HG03045 (cell line): Measurements from ENCODE around the gene DOCK9.
"Not testable (repeated sequence)": the region's sequence is repeated elsewhere in the genome, so short reads cannot be mapped to it uniquely, and the experiment has no call there.

Experiments
- ATAC-seq: cut with Tn5 transposase; IDR thresholded peaks from one replicate; pipeline ENCODE4 v1.9.1; 2021; ENCODE audit warnings: mild to moderate bottlenecking, moderate library complexity; ENCODE audit not compliant: unreplicated experiment

The DOCK9 gene

GRCh38 chr13:98921015-98921580 lies 56.8 kb downstream of the DOCK9 start:
- no peak for ATAC-seq

DNA sequence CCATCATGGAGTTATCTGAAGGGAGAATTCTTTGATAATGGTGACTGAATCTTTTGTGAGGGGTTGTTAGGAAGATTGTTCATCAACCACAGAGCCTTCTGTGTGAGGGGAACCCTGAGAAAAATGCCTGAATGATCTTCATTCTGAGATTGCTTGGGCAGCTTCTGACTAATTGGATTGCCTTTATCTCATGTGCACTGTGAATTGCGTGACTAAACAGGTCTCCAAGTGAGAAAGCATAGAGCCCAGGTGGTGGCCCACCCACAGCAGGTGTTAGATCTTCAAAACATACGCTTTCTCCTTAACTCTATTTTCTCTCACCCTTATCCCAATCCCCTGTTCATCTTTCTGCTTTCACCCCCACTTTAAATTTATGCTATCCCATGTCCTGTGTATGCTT lies 58.3 kb downstream of the DOCK9 start:
- ATAC-seq = no peak

DNA sequence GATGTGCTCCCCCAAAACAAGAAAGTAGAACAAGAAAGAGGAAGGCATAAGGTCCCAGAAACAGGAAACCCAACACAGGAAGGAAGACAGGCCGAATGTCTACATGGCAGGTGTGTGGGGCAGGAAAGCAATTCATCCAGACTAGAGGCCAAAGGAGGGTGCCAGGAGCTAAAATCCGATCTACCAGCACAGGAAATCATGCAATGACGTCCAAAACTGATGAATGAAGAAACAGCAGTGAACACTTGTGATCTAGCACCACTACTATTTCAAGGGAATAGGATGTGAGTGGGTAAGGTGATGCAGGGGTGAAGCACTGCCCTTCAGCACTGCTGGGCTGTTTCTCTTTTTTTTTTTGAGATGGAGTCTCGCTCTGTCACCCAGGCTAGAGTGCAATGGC lies 59.1 kb downstream of the DOCK9 start:
- no peak for ATAC-seq

DNA sequence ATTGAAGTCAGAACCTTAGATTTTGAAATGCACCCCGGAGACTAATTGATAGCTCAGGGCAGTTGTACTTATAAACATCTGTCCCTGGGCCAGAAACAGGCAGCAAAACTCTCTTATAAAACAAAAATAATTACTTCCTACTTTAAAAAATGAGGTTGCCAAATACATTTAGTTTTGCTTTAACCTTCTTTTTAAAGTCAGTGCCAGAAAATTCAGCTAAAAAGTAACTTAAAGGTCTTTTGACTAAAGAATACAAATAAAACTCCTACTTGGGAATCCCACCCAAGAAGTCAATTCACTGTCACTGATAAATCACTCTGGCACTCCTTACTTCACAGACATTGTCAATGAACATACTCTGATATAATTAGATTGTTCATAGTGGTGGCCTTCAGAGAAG lies 60.7 kb downstream of the DOCK9 start:
- ATAC-seq = no peak

GRCh38 chr13:98916403-98916802 lies 61.5 kb downstream of the DOCK9 start:
- no peak for ATAC-seq

- no peak for ATAC-seq
Observed at GRCh38 chr13:98915981-98916380, 61.9 kb downstream of the DOCK9 start.

GRCh38 chr13:98915563-98915962 lies 62.3 kb downstream of the DOCK9 start:
- no peak for ATAC-seq

DNA sequence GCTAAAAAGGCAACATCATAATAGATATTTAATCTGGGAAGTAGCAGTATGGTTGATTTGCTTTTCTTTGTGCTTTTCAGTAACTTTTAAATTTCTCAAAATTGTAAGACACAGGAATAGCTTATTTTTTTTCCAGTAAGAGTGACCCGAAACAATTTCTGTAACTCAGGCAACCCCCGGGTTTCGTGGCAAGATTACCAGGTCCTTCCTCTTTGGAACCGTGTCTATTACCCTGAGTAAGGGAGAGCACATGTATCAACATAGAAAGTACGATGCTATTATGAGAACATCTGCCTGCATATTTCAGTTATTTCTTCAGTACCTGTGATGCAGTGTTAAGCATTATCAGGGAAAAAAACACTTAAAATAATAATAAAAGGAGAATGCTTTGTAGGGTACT lies 64.1 kb downstream of the DOCK9 start:
- ATAC-seq = no peak

DNA sequence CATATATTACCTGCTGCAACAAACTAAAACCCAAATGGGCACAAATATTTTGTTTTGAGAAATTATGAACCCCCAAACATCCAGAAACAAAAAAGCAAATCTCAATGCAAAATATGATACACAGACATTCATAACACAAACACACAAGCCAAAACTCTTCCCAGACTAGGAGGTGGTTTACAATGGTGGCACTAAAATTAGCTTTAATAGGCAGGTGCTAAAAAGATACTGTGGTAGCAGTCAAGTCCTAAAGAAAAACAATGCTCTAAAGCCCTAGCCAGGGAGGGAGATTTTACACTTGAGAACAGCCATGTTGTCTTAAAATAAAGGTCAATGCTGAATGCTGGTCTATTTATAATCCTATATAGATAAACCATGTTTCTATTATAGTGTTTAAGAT lies 65.0 kb downstream of the DOCK9 start:
- ATAC-seq = no peak

DNA sequence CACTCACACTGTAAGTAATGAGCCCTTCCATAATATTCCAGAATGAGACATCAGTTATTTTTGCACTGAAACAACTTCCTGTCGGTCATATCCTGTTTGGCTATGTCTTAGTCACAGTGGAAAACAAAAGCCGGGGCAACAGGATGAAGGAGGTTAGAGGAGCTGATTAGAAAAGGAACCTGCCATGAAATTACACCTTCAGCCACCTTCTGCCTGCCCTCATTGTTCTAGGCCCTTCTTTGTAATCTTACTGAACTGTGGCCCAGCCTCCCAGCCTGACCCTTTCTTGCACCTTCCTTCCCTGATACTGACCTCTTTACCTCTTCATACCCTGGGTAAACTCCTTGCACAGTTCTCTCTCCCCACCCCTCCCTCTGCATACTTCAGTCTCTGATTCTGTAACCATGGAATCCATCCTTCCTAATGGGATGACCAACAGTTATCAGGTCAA lies 67.3 kb downstream of the DOCK9 start:
- no peak for ATAC-seq

DNA sequence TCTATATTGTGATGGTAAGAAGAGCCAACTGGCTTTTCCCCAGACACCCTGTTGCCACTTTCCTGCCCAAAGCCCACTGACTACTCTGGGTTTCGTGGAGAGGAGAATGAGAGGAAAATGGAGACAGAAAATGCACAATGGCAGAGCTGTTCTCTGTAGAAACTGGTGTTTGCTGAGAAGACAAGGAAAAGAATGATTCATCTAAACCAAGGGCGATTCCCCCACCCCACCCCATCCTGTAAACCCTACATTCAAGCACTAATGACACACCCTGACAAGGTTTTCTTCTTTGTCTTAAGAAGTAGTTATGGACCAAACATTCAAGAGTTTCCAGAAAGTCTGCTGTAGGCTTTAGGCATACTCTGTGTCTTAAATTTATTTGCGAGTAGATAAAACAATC lies 68.8 kb downstream of the DOCK9 start:
- no peak for ATAC-seq

- ATAC-seq = no peak
Observed at GRCh38 chr13:98906746-98907502, 70.9 kb downstream of the DOCK9 start.

- ATAC-seq = no peak
Observed at GRCh38 chr13:98905199-98905598, 72.7 kb downstream of the DOCK9 start.

- ATAC-seq = no peak
Observed at GRCh38 chr13:98900442-98900841, 77.4 kb downstream of the DOCK9 start.

- no peak for ATAC-seq
Observed at GRCh38 chr13:98897706-98898105, 80.2 kb downstream of the DOCK9 start.

GRCh38 chr13:98896868-98897144 lies 81.1 kb downstream of the DOCK9 start:
- no peak for ATAC-seq

- no peak for ATAC-seq
Observed at GRCh38 chr13:98896083-98896867, 81.6 kb downstream of the DOCK9 start.

DNA sequence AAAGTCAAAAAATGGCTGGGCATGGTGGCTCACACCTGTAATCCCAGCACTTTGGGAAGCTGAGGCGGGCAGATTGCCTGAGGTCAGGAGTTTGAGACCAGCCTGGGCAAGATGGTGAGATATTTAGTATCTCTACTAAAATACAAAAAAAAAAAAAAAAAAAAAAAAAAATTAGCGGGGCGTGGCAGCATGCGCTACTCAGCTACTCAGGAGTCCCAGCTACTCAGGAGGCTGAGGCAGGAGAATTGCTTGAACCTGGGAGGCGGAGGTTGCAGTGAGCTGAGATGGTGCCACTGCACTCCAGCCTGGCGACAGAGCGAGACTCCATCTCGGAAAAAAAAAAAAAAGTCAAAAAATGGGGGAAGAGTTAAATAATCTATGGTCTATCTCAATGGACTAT lies 83.0 kb downstream of the DOCK9 start:
- not testable (repeated sequence) for ATAC-seq

GRCh38 chr13:98893371-98893770 lies 84.5 kb downstream of the DOCK9 start:
- no peak for ATAC-seq

DNA sequence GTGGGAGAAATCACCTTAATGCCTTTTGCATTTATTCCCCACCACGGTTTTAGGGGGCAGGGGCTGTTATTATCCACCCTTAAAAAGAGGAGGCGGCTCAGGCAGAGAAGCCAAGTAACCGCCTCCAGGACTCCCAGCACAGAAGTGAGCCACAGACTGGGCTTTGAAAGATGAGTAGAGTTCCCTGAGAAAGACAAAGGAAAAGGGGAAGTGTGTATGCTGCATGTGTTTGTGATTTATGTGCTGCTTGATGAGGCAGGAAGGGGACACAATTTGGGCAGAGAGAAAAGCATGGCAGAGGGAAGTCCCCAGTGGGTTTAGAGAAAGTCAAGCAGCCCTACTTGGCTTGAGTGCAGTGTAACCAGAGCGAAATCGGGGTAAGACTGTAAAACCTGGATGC lies 85.0 kb downstream of the DOCK9 start:
- no peak for ATAC-seq

DNA sequence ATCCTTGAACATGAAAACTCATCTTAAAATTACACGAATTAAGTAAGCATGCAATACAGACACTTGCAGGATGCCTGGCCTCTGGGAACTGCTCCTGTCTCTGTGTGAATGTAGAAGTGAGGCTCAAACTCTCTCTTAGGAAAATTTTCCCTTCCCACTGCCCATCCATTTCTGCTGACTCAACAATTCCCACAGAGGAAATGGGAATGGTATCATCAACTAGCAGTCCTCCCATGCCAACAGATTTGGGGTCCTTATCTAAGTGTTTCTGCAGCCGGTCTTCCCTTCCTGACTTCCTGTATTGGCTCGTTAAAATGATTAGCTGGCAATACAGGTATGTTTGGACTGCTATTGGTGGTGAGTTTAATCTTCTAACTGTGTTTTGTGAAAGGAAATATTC lies 85.8 kb downstream of the DOCK9 start:
- no peak for ATAC-seq

DNA sequence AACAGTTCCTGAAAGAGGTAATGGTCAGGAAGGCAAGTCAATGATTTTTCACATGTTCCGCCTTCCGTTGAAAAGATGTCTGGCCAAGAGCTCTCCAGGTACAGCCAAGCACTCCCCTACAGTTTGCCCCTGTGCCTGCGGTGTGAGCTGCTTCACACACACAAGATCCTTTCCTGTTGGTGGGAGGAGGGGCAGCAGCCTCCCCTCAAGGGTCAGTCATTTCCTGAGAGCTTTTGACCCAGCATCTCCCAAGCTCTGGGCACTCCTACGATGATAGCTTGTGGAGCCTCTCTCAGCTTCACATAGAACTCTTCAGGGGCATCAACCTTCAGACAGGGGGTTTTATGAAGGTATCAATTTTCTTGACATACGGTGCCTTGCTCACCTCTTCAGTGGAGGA lies 86.9 kb downstream of the DOCK9 start:
- ATAC-seq = no peak
